HEK293 (cell line): ENCODE results near the gene INO80B.
"Not testable (repeated sequence)": the region's sequence is repeated elsewhere in the genome, so short reads cannot be mapped to it uniquely, and the experiment has no call there.

Experiments
- BCL11A ChIP-seq: fragments of 450-650 bp; formaldehyde crosslinking; IDR thresholded peaks from 2 replicates; pipeline ENCODE4 v1.5.1; 2016; ENCODE audit warnings: low read depth, missing biosample characterization, missing genetic modification characterization
- CTCF ChIP-seq: fragments of 450-650 bp; formaldehyde crosslinking; IDR thresholded peaks from 2 replicates; pipeline ENCODE4 v1.5.1; 2016; ENCODE audit warnings: missing biosample characterization, missing genetic modification characterization
- HOXD13 ChIP-seq: sonication (generic); formaldehyde crosslinking; IDR thresholded peaks from 2 replicates; pipeline ENCODE4 v1.8.0; 2022; ENCODE audit warnings: missing genetic modification reagents, borderline replicate concordance
- MEIS1 ChIP-seq: sonication (generic); formaldehyde crosslinking; IDR thresholded peaks from 2 replicates; pipeline ENCODE4 v1.8.1; 2022; ENCODE audit warnings: missing genetic modification reagents, mild to moderate bottlenecking, borderline replicate concordance
- PATZ1 ChIP-seq: fragments of 450-650 bp; formaldehyde crosslinking; IDR thresholded peaks from 2 replicates; pipeline ENCODE4 v1.5.1; 2016; ENCODE audit warnings: missing biosample characterization, missing genetic modification characterization
- PBX3 ChIP-seq: sonication (generic); formaldehyde crosslinking; IDR thresholded peaks from 2 replicates; pipeline ENCODE4 v1.8.1; 2022; ENCODE audit warnings: mild to moderate bottlenecking, moderate library complexity, missing genetic modification reagents
- ZBTB26 ChIP-seq: fragments of 450-650 bp; formaldehyde crosslinking; optimal IDR thresholded peaks from 2 replicates; pipeline ENCODE3; 2016; ENCODE audit warnings: missing biosample characterization, mild to moderate bottlenecking, missing genetic modification characterization
- ZFP3 ChIP-seq: fragments of 450-650 bp; formaldehyde crosslinking; IDR thresholded peaks from 2 replicates; pipeline ENCODE4 v1.5.1; 2016; ENCODE audit warnings: low read depth, missing biosample characterization, missing genetic modification characterization
- ZNF112 ChIP-seq: fragments of 450-650 bp; formaldehyde crosslinking; IDR thresholded peaks from 2 replicates; pipeline ENCODE4 v1.5.0; 2017; ENCODE audit warnings: missing biosample characterization, missing genetic modification characterization
- ZNF274 ChIP-seq, 2 experiments: fragments of 200-500 bp in 1 of 2; fragments of 450-650 bp in 1 of 2; sonication (Bioruptor generic) in 1 of 2; formaldehyde crosslinking in 1 of 2; IDR thresholded peaks; 2 replicates each; pipeline versions ENCODE4 v1.5.1 to v1.6.1; 2014 to 2016; ENCODE audit warnings: borderline replicate concordance in 1 of 2, inconsistent platforms in 1 of 2, low read length in 1 of 2, missing biosample characterization in 1 of 2, missing genetic modification characterization in 1 of 2
- ZNF513 ChIP-seq: fragments of 450-650 bp; IDR thresholded peaks from 2 replicates; pipeline ENCODE4 v1.5.1; 2018; ENCODE audit warnings: missing biosample characterization, missing genetic modification characterization
- ZNF514 ChIP-seq: fragments of 450-650 bp; formaldehyde crosslinking; IDR thresholded peaks from 2 replicates; pipeline ENCODE4 v1.5.1; 2016; ENCODE audit warnings: missing biosample characterization, missing genetic modification characterization
- ZNF530 ChIP-seq: fragments of 450-650 bp; formaldehyde crosslinking; IDR thresholded peaks from 2 replicates; pipeline ENCODE4 v1.5.1; 2016; ENCODE audit warnings: low read depth, missing biosample characterization, missing genetic modification characterization
- ZNF677 ChIP-seq: fragments of 450-650 bp; IDR thresholded peaks from 2 replicates; pipeline ENCODE4 v1.5.0; 2018; ENCODE audit warnings: missing biosample characterization, mild to moderate bottlenecking, missing genetic modification characterization, moderate library complexity

- not testable (repeated sequence) for TF ChIP-seq ZBTB26 (tag by site-specific recombination); HOXD13 (CRISPR knock-in tag); ZNF677; PATZ1 (tag by site-specific recombination); MEIS1 (CRISPR knock-in tag); BCL11A; ZNF112 (tag by site-specific recombination); ZNF530 (tag by site-specific recombination); ZFP3 (tag by site-specific recombination); CTCF (tag by site-specific recombination); ZNF514; ZNF513 (tag by site-specific recombination); ZNF274 (IDR thresholded peaks at IDR 0.05; ENCODE audit: low read length); ZNF274 (tag by site-specific recombination; IDR thresholded peaks at IDR 0.05; ENCODE audit: borderline replicate concordance); PBX3 (CRISPR knock-in tag)
Measured at GRCh38 chr2:74459503-74460118, 4.7 kb downstream of the INO80B start.
